ENCODE measurements around the gene MFRP.

Gene MFRP

GRCh38 chr11:119318240-119319135 lies 28.0 kb downstream of the MFRP start:
- DNase-seq (ENCODE audit: low spot score) = no peak

- DNase-seq (ENCODE audit: low spot score) = no peak
Measured at GRCh38 chr11:119317592-119318239, 28.8 kb downstream of the MFRP start.

GRCh38 chr11:119316729-119317591 lies 29.5 kb downstream of the MFRP start, which contains the start of gene MCAM:
MCAM (minus strand) TSS chr11:119317130; CDS start chr11:119317101, 29 bp downstream.
- DNase-seq (ENCODE audit: low spot score) = peak; percentile 54

- no peak for DNase-seq (ENCODE audit: low spot score)
Measured at GRCh38 chr11:119316016-119316728, 30.3 kb downstream of the MFRP start.

- peak; percentile 51 for DNase-seq (ENCODE audit: low spot score)
Measured at GRCh38 chr11:119315131-119316015, 31.1 kb downstream of the MFRP start.

- no peak for DNase-seq (ENCODE audit: low spot score)
Measured at GRCh38 chr11:119314726-119315125, 31.8 kb downstream of the MFRP start.

GRCh38 chr11:119310682-119311052 lies 35.8 kb downstream of the MFRP start:
- no peak for DNase-seq (ENCODE audit: low spot score)

- no peak for DNase-seq (ENCODE audit: low spot score)
Measured at GRCh38 chr11:119309953-119310681, 36.4 kb downstream of the MFRP start.

- DNase-seq (ENCODE audit: low spot score) = no peak
Measured at GRCh38 chr11:119309411-119309810, 37.1 kb downstream of the MFRP start.

GRCh38 chr11:119307974-119308373 lies 38.5 kb downstream of the MFRP start:
- DNase-seq (ENCODE audit: low spot score) = no peak

GRCh38 chr11:119307219-119307618 lies 39.3 kb downstream of the MFRP start:
- no peak for DNase-seq (ENCODE audit: low spot score)

- no peak for DNase-seq (ENCODE audit: low spot score)
Measured at GRCh38 chr11:119306373-119306890, 40.1 kb downstream of the MFRP start.

- no peak for DNase-seq (ENCODE audit: low spot score)
Measured at GRCh38 chr11:119305556-119306372, 40.7 kb downstream of the MFRP start.

GRCh38 chr11:119303227-119303718 lies 43.2 kb downstream of the MFRP start:
- DNase-seq (ENCODE audit: low spot score) = no peak

GRCh38 chr11:119300198-119300964 lies 46.1 kb downstream of the MFRP start:
- DNase-seq (ENCODE audit: low spot score) = no peak

GRCh38 chr11:119299416-119299815 lies 47.1 kb downstream of the MFRP start:
- DNase-seq (ENCODE audit: low spot score) = no peak

GRCh38 chr11:119298726-119299125 lies 47.8 kb downstream of the MFRP start:
- DNase-seq (ENCODE audit: low spot score) = no peak

GRCh38 chr11:119297938-119298337 lies 48.6 kb downstream of the MFRP start:
- DNase-seq (ENCODE audit: low spot score) = no peak
